SK-N-SH (cell line): ENCODE data around the gene TGFBI. TPM values are rescaled to one million over a fixed set of nuclear protein-coding genes. Genes with fewer than 3 reads are reported as not detected.

ENCODE experiments used
- CTCF ChIA-PET: fragments of 300-600, 350-600 bp; formaldehyde crosslinking; extraction: SDS; loops from one replicate; lab custom pipeline; 2021; lab: Yijun Ruan, JAX
- POLR2A ChIA-PET: fragments of 350-600 bp; sonication (Branson Sonifier 250); formaldehyde crosslinking; extraction: SDS; loops from one replicate; lab custom pipeline; 2020; ENCODE audit warnings: antibody characterized with exemption, inconsistent platforms; lab: Yijun Ruan, JAX
- DNase-seq: peaks from one replicate; pipeline ENCODE4 v3.0.0; 2012
- H2AFZ ChIP-seq: fragments of 200-600 bp; sonication (generic); 2 replicates; pipeline ENCODE4 v1.8.1; 2016; ENCODE audit warnings: antibody characterized with exemption, mild to moderate bottlenecking, low read depth
- H3F3A ChIP-seq: fragments of 200-600 bp; sonication (generic); replicated peaks from 2 replicates; pipeline ENCODE3; 2016; ENCODE audit warnings: antibody characterized with exemption, mild to moderate bottlenecking; ENCODE audit not compliant: insufficient read depth
- H3K27ac ChIP-seq, 2 experiments: fragments of 200-500 bp in 1 of 2; fragments of 200-600 bp in 1 of 2; sonication (Bioruptor generic) in 1 of 2; sonication (generic), shearing (Covaris generic) in 1 of 2; 2 replicates each; pipeline versions ENCODE4 v1.5.1 to v1.6.1; 2014 to 2016; ENCODE audit warnings: low read depth in 2 of 2, inconsistent platforms in 1 of 2, low read length in 1 of 2, mild to moderate bottlenecking in 1 of 2, mixed read lengths in 1 of 2
- H3K27me3 ChIP-seq: fragments of 200-600 bp; sonication (generic), shearing (Covaris generic); 2 replicates; pipeline ENCODE4 v1.6.1; 2016; ENCODE audit warnings: mixed run types; ENCODE audit not compliant: insufficient read depth
- H3K36me3 ChIP-seq, 2 experiments: fragments of 200-500 bp in 1 of 2; fragments of 200-600 bp in 1 of 2; sonication (Bioruptor generic) in 1 of 2; sonication (generic) in 1 of 2; replicated peaks in 1 of 2; 2 replicates each; pipeline versions ENCODE3 to v1.5.1; 2014 to 2016; ENCODE audit warnings: low read length in 1 of 2, mild to moderate bottlenecking in 1 of 2; ENCODE audit not compliant: insufficient read depth in 2 of 2, control insufficient read depth in 1 of 2
- H3K4me1 ChIP-seq, 2 experiments: fragments of 200-500 bp in 1 of 2; fragments of 200-600 bp in 1 of 2; sonication (Bioruptor generic) in 1 of 2; sonication (generic), shearing (Covaris generic) in 1 of 2; 2 replicates each; pipeline versions ENCODE4 v1.5.1 to v1.6.1; 2014 to 2016; ENCODE audit warnings: low read depth in 1 of 2, low read length in 1 of 2, mixed run types in 1 of 2; ENCODE audit not compliant: insufficient read depth in 2 of 2, control insufficient read depth in 1 of 2
- H3K4me2 ChIP-seq: fragments of 200-600 bp; sonication (generic), shearing (Covaris generic); 2 replicates; pipeline ENCODE4 v1.6.1; 2017; ENCODE audit warnings: mixed run types
- H3K4me3 ChIP-seq, 2 experiments: fragments of 200-500 bp in 1 of 2; fragments of 200-600 bp in 1 of 2; sonication (Bioruptor generic) in 1 of 2; sonication (generic), shearing (Covaris generic) in 1 of 2; 2 replicates each; pipeline versions ENCODE4 v1.5.1 to v1.8.1; 2014 to 2016; ENCODE audit warnings: low read depth in 2 of 2, inconsistent platforms in 1 of 2, low read length in 1 of 2, mild to moderate bottlenecking in 1 of 2, mixed read lengths in 1 of 2, moderate library complexity in 1 of 2
- H3K79me2 ChIP-seq: fragments of 200-600 bp; sonication (generic); 2 replicates; pipeline ENCODE4 v1.8.1; 2017; ENCODE audit warnings: mild to moderate bottlenecking; ENCODE audit not compliant: insufficient read depth
- H3K9ac ChIP-seq: fragments of 200-600 bp; sonication (generic); 2 replicates; pipeline ENCODE4 v1.6.1; 2017; ENCODE audit warnings: mixed run types
- H3K9me2 ChIP-seq: fragments of 200-600 bp; sonication (generic); 2 replicates; pipeline ENCODE4 v1.6.1; 2017; ENCODE audit warnings: mixed run types
- H3K9me3 ChIP-seq: fragments of 200-600 bp; sonication (generic); 2 replicates; pipeline ENCODE4 v1.6.1; 2017; ENCODE audit warnings: mixed run types, mild to moderate bottlenecking, moderate library complexity
- H4K20me1 ChIP-seq: fragments of 200-600 bp; sonication (generic); 2 replicates; pipeline ENCODE4 v1.6.1; 2017; ENCODE audit warnings: mild to moderate bottlenecking, mixed run types; ENCODE audit not compliant: insufficient read depth
- CTCF ChIP-seq: fragments of 200-600 bp; sonication (generic); IDR thresholded peaks from 2 replicates; pipeline ENCODE4 v1.6.1; 2017; ENCODE audit warnings: antibody characterized with exemption, mild to moderate bottlenecking, moderate library complexity
- EZH2phosphoT487 ChIP-seq: fragments of 200-600 bp; sonication (generic); IDR thresholded peaks from 2 replicates; pipeline ENCODE4 v1.6.1; 2017; ENCODE audit warnings: low read depth, mixed run types, mild to moderate bottlenecking, antibody characterized with exemption, moderate library complexity, borderline replicate concordance
- FOXJ3 ChIP-seq: sonication (generic); formaldehyde crosslinking; IDR thresholded peaks from 2 replicates; pipeline ENCODE4 v1.5.1; 2020; ENCODE audit warnings: mild to moderate bottlenecking, missing genetic modification reagents
- GATA2 ChIP-seq: sonication (generic); formaldehyde crosslinking; IDR thresholded peaks from 2 replicates; pipeline ENCODE4 v1.5.0; 2020; ENCODE audit warnings: mild to moderate bottlenecking, missing genetic modification reagents
- MEF2A ChIP-seq: IDR thresholded peaks from 2 replicates; pipeline ENCODE4 v1.4.0; 2012; ENCODE audit warnings: low read depth, borderline replicate concordance
- NRF1 ChIP-seq: IDR thresholded peaks from 2 replicates; pipeline ENCODE4 v1.6.1; 2012; ENCODE audit warnings: low read depth, mild to moderate bottlenecking, low read length
- RAD21 ChIP-seq: IDR thresholded peaks from 2 replicates; pipeline ENCODE4 v1.6.1; 2012; ENCODE audit warnings: mild to moderate bottlenecking, low read length
- RCOR1 ChIP-seq: fragments of 150-350 bp; IDR thresholded peaks from 2 replicates; pipeline ENCODE4 v1.6.1; 2017; ENCODE audit warnings: antibody characterized with exemption, low read length
- SMC3 ChIP-seq: IDR thresholded peaks from 2 replicates; pipeline ENCODE4 v1.6.1; 2012; ENCODE audit warnings: low read depth, low read length, improper control_type of control experiment
- TCF12 ChIP-seq: IDR thresholded peaks from 2 replicates; pipeline ENCODE4 v1.4.0; 2012
- USF2 ChIP-seq: fragments of 150-350 bp; IDR thresholded peaks from 2 replicates; pipeline ENCODE4 v1.6.1; 2017; ENCODE audit warnings: antibody characterized with exemption, low read length, low read depth, borderline replicate concordance
- YY1 ChIP-seq: IDR thresholded peaks from 2 replicates; pipeline ENCODE4 v1.4.0; 2012; ENCODE audit warnings: low read depth, mild to moderate bottlenecking
- ZBTB33 ChIP-seq: IDR thresholded peaks from 2 replicates; pipeline ENCODE4 v1.4.0; 2012; ENCODE audit warnings: low read depth, borderline replicate concordance
- WGBS: methylation state at CpG from one replicate; pipeline ENCODE4 v1.1.6; 2017; ENCODE audit warnings: low lambda C conversion rate; 5-methylcytosine and 5-hydroxymethylcytosine counted together
- polyA plus RNA-seq, 3 experiments: library from polyadenylated mRNA; depleted of rRNA; stranded (reverse); fragments of >200 nt; gene quantifications; 2 replicates each; pipeline ENCODE4 v1.2.3, GENCODE V29; 2012

The TGFBI gene
- polyA plus RNA-seq, 1 of the 3 experiments (the other 2 are of a cell fraction), result 2,678 TPM

- no peak for TF ChIP-seq USF2
Measured at GRCh38 chr5:136082390-136083193, 53.8 kb downstream of the TGFBI start (continued).

GRCh38 chr5:136084698-136085097, 55.9 kb downstream of the TGFBI start:
- TF ChIP-seq MEF2A, result no peak
- no peak for TF ChIP-seq SMC3
- TF ChIP-seq ZBTB33, result no peak
- TF ChIP-seq GATA2 (CRISPR knock-in tag), result no peak
- TF ChIP-seq, all 33 proteins: peak for 0
- no peak for DNase-seq
- no peaks in the 10 kb centered on the region; a peak in 1 of 4 replicates for H3K4me1 ChIP-seq
- no peaks in the 10 kb centered on the region for H3K79me2 ChIP-seq
- WGBS, result 83% methylated on average over 1 of the region's 1 CpG
- H3K9me3 ChIP-seq, result no peaks in the 10 kb centered on the region
- H3F3A ChIP-seq, result no peaks in the 10 kb centered on the region
- H3K9me2 ChIP-seq, result no peaks in the 10 kb centered on the region
- POLR2A ChIA-PET, result no interaction called here
- H3K9ac ChIP-seq, result no peak overlapping the region
- no peak overlapping the region for H2AFZ ChIP-seq
- CTCF ChIA-PET, result interaction anchor here (0.9 to 9.7 kb wide), 8 partner anchors 10 to 152 kb away, joined by 3 to 73 read pairs (median 5); no protein-coding TSS in a partner anchor
- no peaks in the 10 kb centered on the region for H3K27me3 ChIP-seq
- no peak overlapping the region for H3K4me3 ChIP-seq
- no peaks in the 10 kb centered on the region for H4K20me1 ChIP-seq
- H3K36me3 ChIP-seq, result no peaks in the 10 kb centered on the region
- H3K4me2 ChIP-seq, result no peak overlapping the region
- H3K27ac ChIP-seq, result no peak overlapping the region

GRCh38 chr5:136086783-136087566, 58.2 kb downstream of the TGFBI start:
- Histone ChIP-seq H3K27me3 (no peaks in the 10 kb centered on the region), H3K79me2 (no peaks in the 10 kb centered on the region), H4K20me1 (no peaks in the 10 kb centered on the region), H3K9me2 (no peaks in the 10 kb centered on the region), H2AFZ (no peak overlapping the region), H3K27ac (no peak overlapping the region), H3F3A (no peaks in the 10 kb centered on the region), H3K9ac (no peak overlapping the region), H3K4me2 (no peak overlapping the region), H3K36me3 (no peaks in the 10 kb centered on the region), H3K4me1 (no peaks in the 10 kb centered on the region; a peak in 1 of 4 replicates), H3K9me3 (no peaks in the 10 kb centered on the region), H3K4me3 (no peak overlapping the region)
- ChIA-PET POLR2A (no interaction called here), CTCF (interaction anchor here (1.0 kb wide), 1 partner anchor 682 kb away, joined by 3 read pairs; no protein-coding TSS in a partner anchor)
- no peak for TF ChIP-seq YY1
- TF ChIP-seq RCOR1, result no peak
- no peak for TF ChIP-seq RAD21
- TF ChIP-seq EZH2phosphoT487, result no peak
- no peak for TF ChIP-seq FOXJ3
- no peak for TF ChIP-seq TCF12
- TF ChIP-seq CTCF, result no peak
- TF ChIP-seq NRF1, result no peak
- TF ChIP-seq ZBTB33, result no peak
- 87% methylated on average over 5 of the region's 5 CpGs for WGBS
- no peak for DNase-seq
